GM19438 (cell line): ENCODE measurements around the gene DENND4A.

Source experiments
- ATAC-seq: cut with Tn5 transposase; IDR thresholded peaks from one replicate; pipeline ENCODE4 v1.9.1; 2021; ENCODE audit warnings: low read depth; ENCODE audit not compliant: unreplicated experiment

Gene DENND4A

DNA sequence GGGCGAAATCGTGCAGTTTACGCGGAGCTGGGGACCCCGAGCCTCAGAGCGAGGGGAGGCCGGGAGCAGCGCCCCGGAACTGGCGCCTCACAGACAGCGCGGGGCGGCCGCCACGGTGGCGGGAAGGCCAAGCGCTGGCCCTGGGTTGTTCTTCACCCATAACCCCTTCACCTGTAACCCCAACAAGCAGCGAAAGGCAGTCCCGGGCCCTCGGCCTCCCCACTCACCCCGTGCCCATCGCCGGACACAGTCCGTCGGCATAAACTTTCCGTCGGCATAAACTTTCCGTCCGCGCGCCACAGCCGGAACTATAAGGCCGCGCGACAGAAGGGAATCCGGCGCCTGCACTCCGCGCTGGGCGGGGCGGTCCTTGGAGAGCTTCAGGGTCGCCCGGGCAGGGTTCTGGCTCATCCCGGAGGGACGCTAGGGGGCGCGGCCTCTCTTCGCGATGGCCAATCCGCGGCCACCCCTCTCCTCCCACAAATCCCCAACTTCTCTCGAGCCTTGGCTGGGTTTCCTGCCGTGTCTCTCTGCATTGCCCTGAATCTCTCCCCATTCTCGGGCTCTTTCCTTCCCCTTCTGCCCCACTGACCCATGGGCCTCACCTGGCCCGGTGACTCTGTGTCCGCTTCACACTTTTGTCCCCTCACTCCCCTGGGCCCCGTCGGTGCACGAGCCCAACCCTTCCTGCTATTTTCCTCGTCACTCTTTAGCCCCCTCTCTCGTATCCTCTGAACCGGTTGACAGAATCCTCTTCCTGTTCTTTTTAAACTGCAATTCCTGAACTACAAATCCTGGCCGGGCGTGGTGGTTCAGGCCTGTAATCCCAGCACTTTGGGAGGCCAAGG, 181.0 kb downstream of the DENND4A start, which contains the start of gene INTS14:
TSS of gene INTS14 (minus strand) at position 261 of the 848 bp plus-strand sequence. CDS start 3,751 bp downstream, outside the sequence.
- ATAC-seq, result peak; percentile 88
